Ascending aorta (tissue), 2 donors: ENCODE results near the gene WFS1. TPM values are rescaled to one million over a fixed set of nuclear protein-coding genes. Genes with fewer than 3 reads are reported as not detected.

Experiments used
- DNase-seq, 2 donors: peaks; one replicate each; pipeline ENCODE4 v3.0.0-alpha.2; 2019; ENCODE audit warnings: low spot score in 2 of 2
- H3K27ac ChIP-seq, 2 donors: fragments of 200-600 bp; sonication (generic); one replicate each; pipeline ENCODE4 v1.5.1; 2016 to 2017; ENCODE audit warnings: mild to moderate bottlenecking in 1 of 2
- H3K27me3 ChIP-seq: fragments of 200-600 bp; sonication (generic); one replicate; pipeline ENCODE4 v1.5.1; 2017
- H3K36me3 ChIP-seq, 2 donors: fragments of 200-600 bp; sonication (generic); one replicate each; pipeline ENCODE4 v1.5.1; 2016
- H3K4me1 ChIP-seq, 2 donors: fragments of 200-600 bp; sonication (generic); one replicate each; pipeline ENCODE4 v1.5.1; 2016 to 2017; ENCODE audit warnings: mild to moderate bottlenecking in 1 of 2
- H3K4me3 ChIP-seq, 2 donors: fragments of 200-600 bp; sonication (generic); one replicate each; pipeline ENCODE4 v1.5.1; 2016 to 2017; ENCODE audit warnings: mild to moderate bottlenecking in 1 of 2
- H3K9me3 ChIP-seq, 2 donors: fragments of 200-600 bp; sonication (generic); one replicate each; pipeline ENCODE4 v1.5.1; 2016
- intact Hi-C: fragments of 100-400 bp; cut with DNase I; formaldehyde crosslinking; loops from one replicate; pipeline ENCODE4 v1.15.1; 2023
- total RNA-seq: library from RNA; depleted of rRNA; stranded (reverse); fragments of >200 nt; gene quantifications from one replicate; pipeline ENCODE4 v1.1.0, GENCODE V29; 2016
- TF ChIP-seq, protein P1 (sequence below), 3 experiments: fragments of 200-600 bp in 2 of 3; fragments of 450-650 bp in 1 of 3; sonication (generic) in 2 of 3; IDR thresholded peaks; one replicate each; pipeline ENCODE4 v1.5.1; 2016 to 2019; ENCODE audit warnings: antibody characterized with exemption in 3 of 3, mild to moderate bottlenecking in 1 of 3, moderate library complexity in 1 of 3

The WFS1 gene
- total RNA-seq, 1 donor from 2014 or later, result 166 TPM

DNA sequence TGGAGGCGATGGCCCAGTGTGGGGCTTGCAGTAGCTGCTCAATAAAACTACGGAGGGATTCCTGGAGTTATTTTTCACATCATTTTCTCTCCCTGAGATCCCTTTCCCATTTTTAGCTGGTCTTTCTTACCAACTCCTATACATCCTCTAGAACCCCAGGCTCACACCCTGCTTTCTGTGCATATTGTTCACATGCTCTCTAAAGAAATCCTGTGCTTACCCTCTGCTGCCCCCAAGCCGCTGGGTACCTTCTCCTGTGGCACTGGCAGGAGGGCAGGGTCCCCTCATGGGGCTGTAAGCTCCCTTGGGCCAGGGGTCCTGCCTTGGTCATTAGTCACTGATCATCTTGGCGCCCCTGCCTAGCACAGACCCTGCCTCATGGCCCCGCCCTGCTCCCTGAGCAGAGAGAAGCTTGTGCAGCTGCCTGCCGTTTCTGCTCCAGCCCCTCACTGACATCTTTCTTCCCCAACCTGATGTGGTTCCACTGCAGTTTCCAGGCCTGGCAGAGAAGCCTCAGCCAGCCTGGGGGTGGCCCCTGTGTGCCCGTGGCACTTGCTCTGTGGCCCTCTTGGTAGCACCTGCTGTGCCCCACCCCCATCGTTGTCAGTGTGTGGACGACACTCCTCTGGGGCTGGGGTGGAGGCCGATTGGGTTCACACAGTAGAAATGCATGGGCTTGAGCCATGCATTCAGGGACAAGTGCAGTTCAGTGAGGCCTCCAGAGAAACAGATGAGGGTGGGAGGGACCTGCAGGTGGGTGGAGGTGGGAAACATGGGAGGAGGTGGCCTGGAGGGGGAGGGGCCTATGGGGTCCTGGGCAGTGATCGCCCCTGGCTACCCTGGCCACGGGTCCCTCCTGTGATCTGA, 69.5 kb downstream of the WFS1 start:
- no peaks in the 10 kb centered on the region for H3K27me3 ChIP-seq
- H3K27ac ChIP-seq, result no peak overlapping the region
- DNase-seq, result no peak
- no peaks in the 10 kb centered on the region for H3K9me3 ChIP-seq
- no peaks in the 10 kb centered on the region for H3K36me3 ChIP-seq
- H3K4me3 ChIP-seq, result no peak overlapping the region
- H3K4me1 ChIP-seq, result no peaks in the 10 kb centered on the region
- intact Hi-C loops, result no loop called here
- TF ChIP-seq, protein P1, sequence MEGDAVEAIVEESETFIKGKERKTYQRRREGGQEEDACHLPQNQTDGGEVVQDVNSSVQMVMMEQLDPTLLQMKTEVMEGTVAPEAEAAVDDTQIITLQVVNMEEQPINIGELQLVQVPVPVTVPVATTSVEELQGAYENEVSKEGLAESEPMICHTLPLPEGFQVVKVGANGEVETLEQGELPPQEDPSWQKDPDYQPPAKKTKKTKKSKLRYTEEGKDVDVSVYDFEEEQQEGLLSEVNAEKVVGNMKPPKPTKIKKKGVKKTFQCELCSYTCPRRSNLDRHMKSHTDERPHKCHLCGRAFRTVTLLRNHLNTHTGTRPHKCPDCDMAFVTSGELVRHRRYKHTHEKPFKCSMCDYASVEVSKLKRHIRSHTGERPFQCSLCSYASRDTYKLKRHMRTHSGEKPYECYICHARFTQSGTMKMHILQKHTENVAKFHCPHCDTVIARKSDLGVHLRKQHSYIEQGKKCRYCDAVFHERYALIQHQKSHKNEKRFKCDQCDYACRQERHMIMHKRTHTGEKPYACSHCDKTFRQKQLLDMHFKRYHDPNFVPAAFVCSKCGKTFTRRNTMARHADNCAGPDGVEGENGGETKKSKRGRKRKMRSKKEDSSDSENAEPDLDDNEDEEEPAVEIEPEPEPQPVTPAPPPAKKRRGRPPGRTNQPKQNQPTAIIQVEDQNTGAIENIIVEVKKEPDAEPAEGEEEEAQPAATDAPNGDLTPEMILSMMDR (IDR thresholded peaks at IDR 0.05), result no peak

DNA sequence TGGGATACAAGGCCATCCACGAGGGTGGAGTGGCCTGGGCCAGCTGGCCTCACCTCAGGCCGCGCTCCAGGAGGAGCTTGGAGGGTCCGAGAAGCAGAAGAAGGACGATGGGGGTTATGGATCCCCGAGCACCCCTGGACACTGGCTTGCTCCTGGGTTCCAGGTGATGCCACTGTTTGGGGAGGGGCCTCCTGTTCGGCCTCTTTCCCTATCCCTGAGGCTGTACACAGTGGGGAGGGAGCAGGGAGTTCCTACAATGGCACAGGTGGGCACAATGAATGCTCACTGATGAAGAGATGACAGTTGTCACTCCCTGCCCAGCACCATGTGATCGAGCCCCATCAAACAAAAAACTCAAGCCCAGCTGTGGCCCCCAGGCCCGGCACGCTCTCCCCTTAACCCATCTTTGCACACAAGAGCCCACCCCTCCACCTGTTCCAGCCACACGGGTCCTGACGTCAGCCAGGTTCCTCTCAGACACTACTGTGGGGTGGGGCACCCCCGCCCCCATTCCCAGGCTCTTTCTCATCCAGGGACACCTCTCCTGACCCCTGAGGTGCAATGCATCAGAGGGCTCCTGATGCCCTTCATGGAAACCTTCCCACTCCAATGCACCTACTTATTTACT, 70.3 kb downstream of the WFS1 start:
- intact Hi-C loops, result no loop called here
- no peak overlapping the region for H3K27ac ChIP-seq
- no peak overlapping the region for H3K4me3 ChIP-seq
- no peaks in the 10 kb centered on the region for H3K9me3 ChIP-seq
- TF ChIP-seq, protein P1 (IDR thresholded peaks at IDR 0.05), result no peak
- no peak for DNase-seq
- no peaks in the 10 kb centered on the region for H3K36me3 ChIP-seq
- H3K27me3 ChIP-seq, result no peaks in the 10 kb centered on the region
- no peaks in the 10 kb centered on the region for H3K4me1 ChIP-seq

DNA sequence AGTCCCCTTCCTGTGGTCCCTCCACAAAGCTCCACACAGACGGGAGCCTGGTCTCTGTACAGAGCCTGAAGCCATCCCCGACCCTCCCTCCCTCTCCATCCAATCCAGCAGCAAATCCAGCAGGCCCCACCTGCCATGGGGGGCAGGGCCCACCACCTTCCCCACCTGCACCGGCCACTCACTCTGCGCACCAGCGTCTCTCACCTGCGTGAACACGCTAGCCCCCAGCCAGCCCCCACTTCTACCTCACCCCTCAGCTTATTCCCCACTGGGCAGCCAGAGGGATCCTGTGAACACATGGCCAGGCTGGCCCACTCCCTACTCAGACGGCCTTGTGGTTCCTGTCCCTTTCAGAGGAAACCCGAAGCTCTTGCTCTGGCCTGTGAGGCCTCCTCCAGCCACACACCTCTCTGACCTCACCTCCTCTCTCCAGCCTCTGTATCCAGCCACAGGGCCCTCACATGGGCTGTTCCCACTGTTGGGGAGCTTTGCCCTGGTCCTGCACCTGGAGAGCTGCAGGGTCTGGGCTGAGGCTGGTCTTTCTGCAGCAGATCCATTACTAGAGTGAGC, 70.9 kb downstream of the WFS1 start:
- no peak for DNase-seq
- intact Hi-C loops, result no loop called here
- Histone ChIP-seq H3K36me3 (no peaks in the 10 kb centered on the region), H3K4me1 (no peaks in the 10 kb centered on the region), H3K9me3 (no peaks in the 10 kb centered on the region), H3K27me3 (no peaks in the 10 kb centered on the region), H3K27ac (no peak overlapping the region), H3K4me3 (no peak overlapping the region)
- TF ChIP-seq, protein P1 (IDR thresholded peaks at IDR 0.05), result no peak

DNA sequence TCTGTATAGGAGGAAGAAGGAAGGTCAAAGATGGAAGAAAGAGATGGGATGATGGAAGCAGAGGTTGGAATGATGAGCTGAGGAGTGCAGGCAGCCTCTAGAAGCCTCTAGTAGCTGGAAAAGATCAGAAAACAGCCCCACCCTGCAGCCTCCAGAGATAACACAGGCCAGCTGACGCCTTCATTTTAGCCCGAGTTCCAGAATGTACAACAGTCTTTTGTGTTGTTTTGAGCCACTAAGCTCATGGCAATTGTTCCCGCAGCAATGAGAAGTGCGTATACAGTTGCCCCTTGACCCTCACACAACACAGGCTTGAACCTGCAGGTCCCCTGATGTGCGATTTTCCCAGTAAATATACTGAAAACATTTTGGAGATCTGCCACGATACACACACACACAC, 72.0 kb downstream of the WFS1 start:
- Histone ChIP-seq H3K9me3 (no peaks in the 10 kb centered on the region), H3K27ac (no peak overlapping the region), H3K36me3 (no peaks in the 10 kb centered on the region), H3K27me3 (no peaks in the 10 kb centered on the region), H3K4me3 (no peak overlapping the region), H3K4me1 (no peaks in the 10 kb centered on the region)
- TF ChIP-seq, protein P1 (IDR thresholded peaks at IDR 0.05), result no peak
- intact Hi-C loops, result no loop called here
- DNase-seq, result no peak

DNA sequence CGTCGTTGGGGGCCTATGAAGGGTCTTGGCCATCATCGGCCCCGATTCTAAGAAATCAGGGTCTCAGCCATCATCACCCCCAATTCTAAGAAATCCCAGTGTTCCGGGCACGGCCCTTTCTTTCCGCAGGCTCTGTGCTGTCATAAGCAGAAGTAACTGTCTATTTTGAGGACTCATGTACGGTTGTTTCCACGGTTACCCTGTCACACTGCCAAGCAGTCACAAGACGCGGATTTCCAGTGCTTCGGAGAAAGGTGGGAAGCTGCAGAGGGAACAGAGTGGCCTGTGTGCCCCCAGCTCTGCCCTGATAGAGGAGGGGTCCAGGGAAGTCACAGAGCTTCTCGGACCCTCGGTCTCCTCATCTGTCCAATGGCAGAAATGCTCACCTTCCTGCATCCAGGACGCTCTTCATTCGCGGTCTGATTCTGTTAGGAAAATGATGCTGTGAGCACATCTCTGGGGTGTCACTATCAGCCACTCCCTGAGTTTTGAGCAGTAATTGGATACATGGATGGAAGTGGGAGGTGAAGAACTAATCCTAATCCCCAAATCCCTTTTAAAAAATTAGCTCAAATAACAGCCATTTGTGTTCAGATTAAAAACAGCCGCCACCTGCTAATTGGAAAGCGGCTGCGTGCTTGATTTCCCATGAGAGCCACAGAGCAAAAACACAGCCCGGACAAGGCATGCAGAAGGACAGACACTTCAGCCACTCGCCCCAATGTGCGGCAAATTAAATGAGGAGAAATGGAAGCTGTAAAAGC, 73.1 kb downstream of the WFS1 start:
- intact Hi-C loops, result no loop called here
- DNase-seq, result no peak
- H3K4me1 ChIP-seq, result no peaks in the 10 kb centered on the region
- TF ChIP-seq, protein P1 (IDR thresholded peaks at IDR 0.05), result no peak
- H3K9me3 ChIP-seq, result no peaks in the 10 kb centered on the region
- H3K4me3 ChIP-seq, result no peak overlapping the region
- no peak overlapping the region for H3K27ac ChIP-seq
- no peaks in the 10 kb centered on the region for H3K36me3 ChIP-seq
- H3K27me3 ChIP-seq, result no peaks in the 10 kb centered on the region
